Right forelimb (tissue), 1 donor: ENCODE results near the gene PLIN5.

Experiments
- DNase-seq: peaks from one replicate; pipeline ENCODE4 v3.0.0-alpha.2; 2018

Gene PLIN5

GRCh38 chr19:4503132-4503824 lies 31.7 kb downstream of the PLIN5 start:
- DNase-seq = no peak

DNA sequence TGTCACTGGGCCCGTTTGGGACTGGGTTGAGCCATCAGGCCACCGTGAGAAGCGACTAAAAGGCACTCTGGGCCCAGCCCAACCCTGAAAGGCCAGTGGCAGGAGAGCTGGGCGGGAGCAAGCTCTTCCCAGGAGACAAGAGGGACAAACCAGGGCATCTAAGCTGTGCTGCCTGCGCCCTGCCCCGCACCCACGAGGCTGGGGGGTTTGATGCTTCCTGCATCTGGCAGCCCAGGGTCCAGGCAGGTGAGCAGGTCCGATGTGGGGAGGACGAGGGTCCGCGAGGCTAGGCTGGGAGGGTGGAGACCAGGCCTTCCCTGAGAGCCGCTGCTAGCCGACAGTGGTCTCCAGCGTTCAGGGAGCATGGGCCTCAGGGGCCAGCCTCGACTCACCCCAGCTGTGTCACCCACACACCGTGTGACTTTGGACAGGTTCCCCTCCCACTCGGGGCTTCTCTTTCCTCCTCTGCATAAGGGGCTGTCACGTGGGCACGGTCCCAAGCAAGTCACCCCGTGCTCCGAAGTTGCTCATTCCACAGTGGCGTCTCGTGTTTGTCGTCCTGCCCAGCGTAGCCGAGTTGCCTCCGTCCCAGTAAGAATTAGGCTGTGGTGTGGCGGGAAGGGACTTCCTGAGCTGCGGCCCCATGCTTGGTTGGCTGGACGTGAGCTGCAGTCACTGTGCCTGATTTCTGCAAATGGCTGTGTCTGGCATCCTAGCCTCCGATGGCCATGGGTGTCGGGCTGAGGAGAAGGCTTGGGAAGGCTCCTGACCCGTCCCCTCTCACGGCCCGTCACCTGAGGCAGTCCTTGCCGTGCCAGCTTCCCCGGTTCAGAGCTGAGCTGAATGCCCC lies 32.5 kb downstream of the PLIN5 start:
- no peak for DNase-seq

DNA sequence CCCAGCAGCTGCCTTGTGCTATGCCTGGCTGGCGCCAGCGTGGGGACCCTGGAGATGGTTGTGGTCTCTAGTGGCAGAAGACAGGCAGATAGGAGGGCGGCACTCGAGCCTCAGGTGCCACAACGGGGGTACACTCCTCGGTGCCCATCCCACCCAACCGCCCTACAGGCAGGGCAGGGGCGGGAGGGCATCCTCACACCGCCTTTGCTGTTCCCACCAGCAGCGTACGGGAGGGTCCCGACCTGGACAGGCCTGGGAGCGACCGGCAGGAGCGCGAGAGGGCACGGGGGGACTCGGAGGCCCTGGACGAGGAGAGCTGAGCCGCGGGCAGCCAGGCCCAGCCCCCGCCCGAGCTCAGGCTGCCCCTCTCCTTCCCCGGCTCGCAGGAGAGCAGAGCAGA lies 33.3 kb downstream of the PLIN5 start:
- DNase-seq = no peak

- DNase-seq = no peak
Measured at GRCh38 chr19:4500841-4501591, 34.0 kb downstream of the PLIN5 start.

DNA sequence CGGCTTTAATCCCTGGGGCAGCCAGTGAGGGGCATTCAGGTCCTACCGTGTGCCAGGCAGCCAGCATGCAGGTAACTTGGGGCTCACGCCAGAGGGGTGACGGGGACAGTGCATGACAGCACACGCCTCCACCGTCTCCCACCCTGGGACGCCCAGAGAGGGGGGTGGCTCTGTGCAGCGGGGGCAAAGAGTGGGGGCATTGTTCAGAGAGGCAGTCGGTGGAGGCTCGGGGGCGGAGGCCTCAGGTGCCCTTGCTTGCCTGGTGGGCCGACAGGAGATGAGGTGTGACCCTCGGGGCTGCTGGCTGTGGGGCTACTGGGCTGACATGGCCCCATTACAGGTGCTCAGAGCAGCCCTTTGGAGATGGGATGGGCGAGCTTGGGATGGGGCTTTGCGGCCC lies 35.2 kb downstream of the PLIN5 start:
- no peak for DNase-seq

GRCh38 chr19:4499318-4499717 lies 35.7 kb downstream of the PLIN5 start:
- no peak for DNase-seq

- DNase-seq = no peak
Measured at GRCh38 chr19:4498694-4499093, 36.3 kb downstream of the PLIN5 start.

DNA sequence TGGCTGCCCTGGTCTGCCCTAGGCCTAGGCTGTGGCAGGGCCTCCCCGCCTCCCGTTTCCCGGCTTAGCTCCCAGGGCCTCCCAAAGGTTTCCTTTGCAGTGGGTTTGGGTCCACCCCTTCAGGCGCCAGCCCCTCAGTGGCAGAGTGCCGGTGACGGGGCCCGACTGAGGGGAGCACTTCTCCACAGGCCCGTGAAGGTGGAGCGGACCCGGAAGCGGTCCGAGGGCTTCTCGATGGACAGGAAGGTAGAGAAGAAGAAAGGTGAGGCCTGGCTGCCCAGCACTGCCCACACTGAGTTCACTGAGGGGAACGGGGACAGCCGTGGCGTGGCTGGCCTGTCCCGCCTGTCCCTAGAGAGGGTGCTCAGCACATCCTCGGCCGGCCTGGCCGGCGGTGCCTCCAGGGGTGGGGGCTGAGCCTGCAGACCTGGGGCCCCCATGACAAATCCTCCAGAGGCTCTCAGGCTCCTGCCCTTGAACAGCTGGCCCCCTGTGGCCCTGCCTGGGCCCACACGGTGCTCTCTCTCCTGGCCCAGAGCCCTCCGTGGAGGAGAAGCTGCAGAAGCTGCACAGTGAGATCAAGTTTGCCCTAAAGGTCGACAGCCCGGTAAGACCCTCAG lies 37.1 kb downstream of the PLIN5 start:
- no peak for DNase-seq

- no peak for DNase-seq
Measured at GRCh38 chr19:4496304-4496703, 38.7 kb downstream of the PLIN5 start.

GRCh38 chr19:4495471-4495870 lies 39.6 kb downstream of the PLIN5 start:
- no peak for DNase-seq

- no peak for DNase-seq
Measured at GRCh38 chr19:4494691-4495064, 40.3 kb downstream of the PLIN5 start.

- DNase-seq = no peak
Measured at GRCh38 chr19:4493929-4494690, 40.9 kb downstream of the PLIN5 start.

DNA sequence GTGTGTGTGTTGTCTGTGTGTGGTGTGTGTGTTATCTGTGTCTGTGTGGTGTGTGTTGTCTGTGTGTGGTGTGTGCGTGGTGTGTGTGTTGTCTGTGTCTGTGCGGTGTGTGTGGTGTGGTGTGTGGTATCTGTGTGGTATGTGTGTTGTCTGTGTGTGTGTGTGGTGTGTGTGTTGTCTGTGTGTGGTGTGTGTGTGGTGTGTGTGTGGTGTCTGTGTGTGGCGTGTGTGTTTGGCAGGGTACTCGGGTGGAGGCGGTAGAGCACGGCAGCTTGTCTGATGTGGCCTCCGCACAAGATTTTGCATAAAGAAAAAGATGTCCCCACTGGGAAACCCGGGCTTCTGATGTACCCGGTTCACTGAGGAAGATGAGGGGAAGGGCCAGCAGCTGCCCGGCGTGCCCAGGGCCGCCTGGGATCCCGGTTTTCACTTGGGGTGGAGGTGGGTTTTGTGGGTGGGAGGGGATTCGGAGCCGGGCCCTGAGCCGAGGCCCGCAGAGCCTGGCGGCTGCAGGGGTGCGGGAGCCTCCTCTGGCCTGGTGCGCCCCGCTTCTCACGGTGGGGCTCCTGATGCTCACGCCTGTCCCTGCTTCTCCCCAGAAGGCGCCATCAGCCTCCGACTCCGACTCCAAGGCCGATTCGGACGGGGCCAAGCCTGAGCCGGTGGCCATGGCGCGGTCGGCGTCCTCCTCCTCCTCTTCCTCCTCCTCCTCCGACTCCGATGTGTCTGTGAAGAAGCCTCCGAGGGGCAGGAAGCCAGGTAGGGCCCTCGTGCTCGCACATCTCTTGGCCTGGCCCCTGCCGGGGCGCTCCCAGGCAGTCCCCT lies 41.7 kb downstream of the PLIN5 start:
- DNase-seq = no peak

DNA sequence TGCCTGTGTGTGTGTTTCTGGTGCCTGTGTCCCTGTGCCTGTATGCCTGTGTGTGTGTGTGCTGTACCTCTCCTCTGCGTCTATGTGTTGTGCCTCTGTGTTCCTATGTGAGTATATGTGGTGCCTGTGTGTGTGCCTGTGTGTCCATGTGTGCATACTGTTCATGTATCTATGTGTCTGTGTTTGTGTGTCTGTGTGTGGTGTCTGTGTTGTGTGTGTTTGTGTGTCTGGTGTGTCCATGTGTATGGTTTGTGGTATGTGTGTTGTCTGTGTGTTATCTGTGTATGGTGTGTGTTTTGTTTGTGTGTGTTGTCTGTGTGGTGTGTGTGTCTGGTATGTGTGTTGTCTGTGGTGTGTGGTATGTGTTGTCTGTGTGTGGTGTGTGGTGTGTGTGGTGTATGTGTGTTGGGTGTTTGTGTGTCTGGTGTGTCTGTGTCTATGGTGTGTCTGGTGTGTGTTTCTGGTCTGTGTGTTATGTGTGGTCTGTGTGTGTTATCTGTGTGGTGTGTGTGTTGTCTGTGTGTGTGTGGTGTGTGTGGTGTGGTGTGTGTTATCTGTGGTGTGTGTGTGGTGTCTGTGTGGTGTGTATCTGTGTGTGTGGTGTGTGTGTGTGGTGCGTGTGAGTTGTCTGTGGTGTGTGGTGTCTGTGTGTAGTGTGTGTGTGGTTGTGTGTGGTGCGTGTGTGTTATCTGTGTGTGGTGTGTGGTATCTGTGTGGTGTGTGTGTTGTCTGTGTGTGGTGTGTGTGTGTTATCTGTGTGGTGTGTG lies 42.5 kb downstream of the PLIN5 start:
- no peak for DNase-seq

DNA sequence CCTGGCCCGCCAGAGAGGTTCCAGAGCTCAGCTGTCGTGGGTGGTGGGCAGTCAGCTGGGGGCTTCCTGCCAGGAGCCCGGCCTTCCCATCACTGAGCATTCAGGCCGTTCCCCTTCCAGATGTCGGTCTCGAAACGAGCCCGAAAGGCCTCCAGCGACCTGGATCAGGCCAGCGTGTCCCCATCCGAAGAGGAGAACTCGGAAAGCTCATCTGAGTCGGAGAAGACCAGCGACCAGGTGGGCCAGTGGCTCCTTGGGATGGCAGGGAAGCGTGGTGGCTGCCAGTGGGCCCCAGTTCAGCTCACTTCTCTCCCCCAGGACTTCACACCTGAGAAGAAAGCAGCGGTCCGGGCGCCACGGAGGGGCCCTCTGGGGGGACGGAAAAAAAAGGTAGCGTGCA lies 43.6 kb downstream of the PLIN5 start:
- no peak for DNase-seq

DNA sequence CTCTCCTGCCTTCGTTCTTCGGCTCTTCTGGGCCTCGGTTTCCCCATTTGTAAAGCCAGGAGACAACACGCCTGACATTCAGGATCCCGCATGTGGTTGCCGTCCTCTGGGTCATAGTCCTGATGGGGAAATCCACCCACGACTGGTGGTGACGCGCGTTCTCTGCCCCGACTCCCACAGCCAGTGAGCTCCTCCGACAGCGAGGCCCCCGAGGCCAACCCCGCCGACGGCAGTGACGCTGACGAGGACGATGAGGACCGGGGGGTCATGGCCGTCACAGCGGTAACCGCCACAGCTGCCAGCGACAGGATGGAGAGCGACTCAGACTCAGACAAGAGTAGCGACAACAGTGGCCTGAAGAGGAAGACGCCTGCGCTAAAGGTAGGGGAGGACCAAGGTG lies 46.5 kb downstream of the PLIN5 start:
- no peak for DNase-seq

GRCh38 chr19:4487572-4487971 lies 47.5 kb downstream of the PLIN5 start:
- no peak for DNase-seq

DNA sequence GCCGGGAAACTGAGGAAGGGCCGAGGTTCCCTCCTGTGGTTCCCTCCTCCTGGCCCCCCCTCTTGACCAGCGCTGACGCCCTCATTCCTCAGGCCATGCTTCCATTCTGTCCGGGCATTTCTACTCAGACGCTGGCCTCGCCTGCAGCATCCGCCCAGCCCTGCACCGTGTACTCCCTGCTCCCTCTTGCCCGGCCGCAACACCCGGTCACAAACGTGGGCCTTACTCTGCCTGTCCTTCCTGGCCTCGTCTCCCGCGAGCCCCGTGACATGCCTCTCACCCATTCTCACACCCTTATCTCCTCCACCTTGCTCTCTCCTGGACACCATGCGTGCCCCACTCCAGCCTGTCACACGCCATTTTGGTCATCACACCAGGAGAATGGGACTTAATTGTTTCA lies 51.6 kb downstream of the PLIN5 start:
- no peak for DNase-seq

GRCh38 chr19:4482721-4483364 lies 52.2 kb downstream of the PLIN5 start:
- no peak for DNase-seq
